Epidermal melanocyte (primary cell): ENCODE results near the gene PDPN.
A peak's percentile ranks its signal among the peaks of the same experiment; 100 is the strongest.

Experiments
- DNase-seq: peaks from one replicate; pipeline ENCODE4 v3.0.0; 2011; ENCODE audit warnings: low spot score; ENCODE audit not compliant: insufficient read length

The PDPN gene

GRCh38 chr1:13617773-13618172, 34.1 kb downstream of the PDPN start:
- no peak for DNase-seq

DNA sequence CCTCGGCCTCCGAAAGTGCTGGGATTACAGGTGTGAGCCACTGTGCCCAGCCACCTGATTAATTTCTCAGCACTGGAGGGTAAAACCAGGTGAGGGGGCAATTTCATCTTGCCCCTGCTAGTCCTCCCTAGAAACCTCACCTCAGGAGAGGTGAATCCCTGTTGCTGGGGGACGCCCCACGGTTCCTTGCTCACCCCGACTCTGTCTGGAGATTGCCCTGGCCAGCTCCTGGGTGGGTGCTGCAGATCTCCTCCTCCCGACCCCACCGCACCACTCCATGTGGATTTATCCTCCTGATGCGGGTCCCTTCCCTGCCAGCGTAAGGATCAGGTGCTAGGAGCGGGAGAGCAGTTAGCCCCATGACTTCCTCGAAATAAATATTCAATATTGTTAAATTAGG, 34.9 kb downstream of the PDPN start:
- DNase-seq = no peak

- DNase-seq = no peak
Measured at GRCh38 chr1:13619909-13620308, 36.3 kb downstream of the PDPN start.

- no peak for DNase-seq
Measured at GRCh38 chr1:13620825-13621224, 37.2 kb downstream of the PDPN start.

GRCh38 chr1:13622446-13622845, 38.8 kb downstream of the PDPN start:
- no peak for DNase-seq

DNA sequence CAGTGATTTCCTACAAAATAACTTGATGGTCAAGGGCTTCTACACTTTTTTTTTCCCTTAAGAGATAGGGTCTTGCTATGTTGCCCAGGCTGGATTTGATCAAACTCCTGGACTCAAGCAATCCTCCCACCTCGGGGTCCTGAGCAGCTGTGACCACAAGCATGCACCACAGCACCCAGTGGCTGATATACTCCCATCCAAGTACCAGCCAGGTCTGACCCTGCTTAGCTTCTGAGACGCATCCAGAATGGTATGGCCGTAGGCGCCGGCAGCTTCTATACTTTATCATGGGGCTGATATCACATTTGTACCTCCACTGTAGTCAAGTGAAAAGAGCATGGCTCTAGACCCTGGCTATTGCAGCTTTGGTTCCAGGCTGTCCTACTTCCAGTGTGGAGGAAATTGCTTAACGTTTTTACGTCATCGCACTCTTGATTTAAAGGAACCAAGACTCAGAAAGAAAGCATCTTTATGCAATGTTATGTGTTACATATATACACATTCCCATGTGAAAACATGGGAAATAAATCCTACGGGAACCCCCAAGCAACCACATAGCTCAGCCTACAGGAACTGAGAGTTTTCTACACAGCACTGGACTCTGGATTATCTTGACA, 39.5 kb downstream of the PDPN start:
- no peak for DNase-seq

GRCh38 chr1:13624526-13624925, 40.9 kb downstream of the PDPN start:
- DNase-seq = no peak

- DNase-seq = no peak
Measured at GRCh38 chr1:13627127-13627526, 43.5 kb downstream of the PDPN start.

DNA sequence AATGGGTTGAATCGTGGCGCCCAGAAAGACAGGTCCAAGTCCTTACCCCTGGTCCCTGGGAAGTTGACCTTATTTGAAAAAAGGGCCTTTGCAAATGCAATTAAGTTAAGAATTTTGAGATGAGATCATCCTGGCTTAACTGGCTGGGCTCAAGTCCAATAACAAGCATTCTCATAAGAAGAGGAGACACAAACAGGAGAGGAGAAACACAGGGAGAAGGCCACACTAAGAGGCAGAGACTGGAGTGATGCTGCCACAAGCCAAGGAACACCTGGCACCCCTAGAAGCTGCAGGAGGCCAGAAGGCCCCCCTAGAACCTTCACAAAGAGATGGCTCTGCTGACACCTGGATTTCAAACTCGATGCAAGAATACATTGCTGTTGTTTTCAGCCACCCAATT, 44.6 kb downstream of the PDPN start:
- DNase-seq = no peak

GRCh38 chr1:13628711-13629110, 45.1 kb downstream of the PDPN start:
- no peak for DNase-seq

DNA sequence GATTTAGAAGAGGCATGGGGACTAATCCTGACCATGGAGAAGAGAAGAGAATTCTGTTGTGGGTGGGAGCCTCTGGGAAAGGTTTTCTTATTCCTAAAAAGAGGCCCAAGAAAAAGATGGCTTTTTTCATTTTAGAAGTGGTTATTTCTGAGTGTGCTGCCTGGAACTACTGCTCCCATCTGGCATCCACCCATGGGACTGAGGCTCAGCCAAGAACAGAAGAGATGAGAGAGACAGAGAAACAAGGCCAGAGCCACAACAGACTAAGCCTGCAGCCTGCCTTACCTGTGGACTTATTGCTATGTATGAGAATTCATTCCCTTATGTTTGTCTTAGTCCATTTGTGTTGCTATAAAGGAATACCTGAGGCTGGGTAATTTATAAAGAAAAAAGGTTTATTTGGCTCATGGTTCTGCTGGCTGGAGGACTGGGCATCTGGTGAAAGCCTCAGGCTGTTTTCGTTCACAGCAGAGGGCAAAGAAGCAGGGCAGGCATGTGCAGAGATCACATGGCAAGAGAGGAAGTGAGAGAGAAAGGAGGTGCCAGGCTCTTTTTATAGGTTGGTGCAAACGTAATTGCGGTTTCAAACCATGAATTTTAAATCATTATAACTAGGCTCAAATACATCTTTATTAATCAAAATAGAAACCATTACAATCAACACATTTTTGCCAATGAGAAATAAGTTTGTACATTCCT, 58.8 kb downstream of the PDPN start:
- DNase-seq = no peak

DNA sequence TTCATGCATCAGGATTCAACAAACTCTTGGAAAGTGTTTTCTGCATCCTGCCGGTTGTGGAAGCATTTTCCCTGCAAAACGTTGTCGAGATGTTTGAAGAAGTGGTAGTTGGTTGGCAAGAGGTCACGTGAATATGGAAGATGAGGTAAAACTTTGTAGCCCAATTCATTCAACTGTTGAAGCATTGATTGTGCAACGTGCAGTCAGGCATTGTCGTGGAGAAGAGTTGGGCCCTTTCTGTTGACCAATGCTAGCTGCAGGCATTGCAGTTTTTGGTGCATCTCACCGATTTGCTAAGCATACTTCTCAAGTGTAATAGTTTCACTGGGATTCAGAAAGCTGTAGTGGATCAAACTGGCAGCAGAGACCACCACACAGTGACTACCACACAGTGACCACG, 59.4 kb downstream of the PDPN start:
- no peak for DNase-seq

DNA sequence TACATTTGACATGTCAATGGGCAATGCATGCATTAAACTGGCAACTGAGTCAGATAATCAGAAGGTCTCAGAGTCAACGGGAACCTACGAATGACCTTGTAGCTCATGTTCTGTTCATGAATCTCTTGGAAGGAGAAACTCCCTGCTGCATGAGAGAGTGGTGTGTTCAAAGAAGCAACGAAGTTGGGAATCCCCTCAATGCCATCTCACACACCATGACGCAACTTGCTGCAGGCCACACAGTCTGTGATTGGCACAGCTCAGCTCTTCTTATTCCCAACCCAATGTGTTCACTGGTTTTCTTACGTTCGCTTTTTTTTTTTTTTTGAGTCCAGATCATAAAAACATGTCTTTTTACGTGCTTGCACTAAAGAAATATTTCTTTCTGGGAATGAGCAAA, 62.9 kb downstream of the PDPN start:
- no peak for DNase-seq

GRCh38 chr1:13651279-13651678, 67.6 kb downstream of the PDPN start:
- no peak for DNase-seq

DNA sequence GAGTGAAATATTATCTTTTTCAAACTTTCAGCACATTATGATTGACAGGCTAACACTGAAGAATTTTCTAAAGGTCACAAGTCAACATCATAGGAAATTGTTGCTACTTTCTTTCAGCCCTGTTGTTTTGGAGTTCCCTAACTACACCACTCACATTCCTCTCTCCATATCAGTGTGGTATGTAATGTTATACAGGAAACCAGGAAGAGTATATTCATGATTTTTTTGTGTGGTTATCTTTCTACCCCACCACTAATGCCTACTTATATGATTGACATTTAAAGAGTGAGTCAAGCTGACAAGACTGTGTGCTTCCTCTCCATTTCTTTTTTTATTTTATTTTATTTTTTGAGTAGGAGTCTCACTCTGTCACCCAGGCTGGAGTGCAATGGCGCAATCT, 68.6 kb downstream of the PDPN start:
- DNase-seq = no peak

- DNase-seq = no peak
Measured at GRCh38 chr1:13661539-13661938, 77.9 kb downstream of the PDPN start.

DNA sequence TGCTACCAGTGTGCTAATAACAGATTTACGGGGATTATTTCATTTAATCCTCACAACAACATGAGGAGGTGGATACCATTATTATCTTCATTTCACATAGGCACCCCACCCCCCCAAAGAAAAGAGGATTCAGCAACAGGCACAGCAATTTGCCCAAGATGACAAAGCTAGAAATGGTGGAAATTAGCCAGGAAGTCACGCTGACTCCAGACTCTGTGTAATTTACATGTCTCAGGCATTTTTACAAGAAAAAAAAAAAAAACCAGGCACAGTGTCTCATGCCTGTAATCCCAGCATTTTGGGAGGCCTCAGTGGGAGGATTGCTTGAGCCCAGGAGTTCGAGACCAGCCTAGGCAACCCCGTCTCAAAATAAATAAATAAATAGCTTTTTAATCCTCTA, 78.9 kb downstream of the PDPN start:
- peak; percentile 68 for DNase-seq

DNA sequence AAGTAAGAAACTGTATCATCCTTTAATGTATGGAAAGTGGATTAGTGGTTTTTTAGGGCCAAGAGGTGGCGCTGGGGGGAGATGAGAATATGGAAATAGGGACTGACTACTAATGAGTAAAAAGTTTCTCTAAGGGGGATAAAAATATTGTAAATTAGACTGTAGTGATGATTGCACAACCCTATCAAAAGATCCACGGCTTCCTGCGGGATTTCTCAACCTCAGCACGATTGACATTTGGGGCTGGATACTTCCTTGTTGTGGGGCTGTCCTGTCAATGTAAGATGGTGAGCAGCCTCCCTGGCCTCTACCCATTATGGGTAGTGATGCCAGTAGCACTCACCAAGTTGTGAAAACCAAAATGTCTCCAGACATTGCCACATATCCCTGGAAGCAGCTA, 80.3 kb downstream of the PDPN start:
- no peak for DNase-seq

- no peak for DNase-seq
Measured at GRCh38 chr1:13664451-13664850, 80.8 kb downstream of the PDPN start.

DNA sequence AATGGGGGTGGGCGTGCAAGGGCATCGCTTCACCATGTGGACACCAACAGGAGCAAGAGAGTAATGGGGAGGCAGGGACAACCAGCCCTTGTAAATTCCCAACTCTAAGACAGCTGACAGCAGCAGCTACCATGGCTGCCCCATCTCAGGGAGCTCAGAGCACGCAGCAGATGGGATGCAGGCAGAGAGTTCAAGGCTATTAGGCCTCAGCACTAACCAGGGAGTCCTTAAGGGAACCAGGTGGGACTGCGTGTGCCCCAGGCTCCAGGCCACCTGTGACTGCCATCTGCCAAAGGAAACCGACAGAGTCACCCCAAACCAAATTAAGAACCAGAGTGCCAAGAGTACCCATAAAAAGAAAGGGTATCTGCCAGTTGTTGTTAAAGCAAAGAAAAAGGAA, 82.7 kb downstream of the PDPN start:
- no peak for DNase-seq
